Measurements from ENCODE around the gene FFAR1. TPM values are rescaled to one million over a fixed set of nuclear protein-coding genes. Genes with fewer than 3 reads are reported as not detected.

The FFAR1 gene
- total and polyA plus RNA-seq, 2 experiments from 2014 or later = not detected

DNA sequence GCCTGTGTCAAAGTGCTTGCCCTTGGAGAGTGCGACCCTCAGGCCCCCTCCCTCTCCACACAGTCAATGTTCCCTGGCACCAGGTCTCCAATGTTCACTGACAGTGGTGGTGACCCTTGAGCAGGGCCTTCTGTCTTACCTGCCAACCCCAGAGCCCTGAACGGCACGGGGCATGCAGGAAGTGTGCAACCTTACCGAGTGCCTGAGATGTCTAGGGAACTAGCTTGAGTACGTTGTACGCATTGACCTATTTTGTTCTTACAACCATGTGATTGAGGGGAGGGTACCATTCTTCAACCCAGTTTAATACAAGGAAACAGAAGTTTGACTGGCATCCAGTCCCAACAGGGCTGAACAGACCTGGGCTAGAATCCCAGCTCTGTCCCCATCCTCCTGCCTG is 42.5 kb upstream of the FFAR1 start:
- no peak overlapping the region for H2AFZ ChIP-seq
- TF ChIP-seq, protein P1, sequence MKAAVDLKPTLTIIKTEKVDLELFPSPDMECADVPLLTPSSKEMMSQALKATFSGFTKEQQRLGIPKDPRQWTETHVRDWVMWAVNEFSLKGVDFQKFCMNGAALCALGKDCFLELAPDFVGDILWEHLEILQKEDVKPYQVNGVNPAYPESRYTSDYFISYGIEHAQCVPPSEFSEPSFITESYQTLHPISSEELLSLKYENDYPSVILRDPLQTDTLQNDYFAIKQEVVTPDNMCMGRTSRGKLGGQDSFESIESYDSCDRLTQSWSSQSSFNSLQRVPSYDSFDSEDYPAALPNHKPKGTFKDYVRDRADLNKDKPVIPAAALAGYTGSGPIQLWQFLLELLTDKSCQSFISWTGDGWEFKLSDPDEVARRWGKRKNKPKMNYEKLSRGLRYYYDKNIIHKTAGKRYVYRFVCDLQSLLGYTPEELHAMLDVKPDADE (IDR thresholded peaks at IDR 0.05) = no peak
- TF ChIP-seq POLR2AphosphoS5 (IDR thresholded peaks at IDR 0.05; ENCODE audit: low read depth) (no peak), STAT1 (IDR thresholded peaks at IDR 0.05; ENCODE audit: unreplicated experiment) (no peak), EZH2phosphoT487 (IDR thresholded peaks at IDR 0.05; ENCODE audit: unreplicated experiment) (no peak), JUNB (IDR thresholded peaks at IDR 0.05; ENCODE audit: unreplicated experiment) (no peak), CREB1 (CRISPR knock-in tag; IDR thresholded peaks at IDR 0.05; ENCODE audit: low read depth) (no peak), EZH2 (IDR thresholded peaks at IDR 0.05; ENCODE audit: low read depth, unreplicated experiment) (no peak)
- DNase-seq (ENCODE audit: low spot score) (no peak), ATAC-seq (no peak)
- Mint-ChIP-seq H3K4me3 (no peak overlapping the region), H3K36me3 (ENCODE audit: low read depth) (no peaks in the 10 kb centered on the region), H3K4me1 (peaks cover 5% of the 10 kb centered on the region), H3K27me3 (ENCODE audit: insufficient read depth, low read depth, poor library complexity) (peaks cover 10% of the 10 kb centered on the region), H3K9me3 (no peaks in the 10 kb centered on the region; the same call in 2 of the 3 replicates), H3K27ac (peak overlapping the region; percentile 64)
- H3K36me3 ChIP-seq (ENCODE audit: insufficient read depth) = no peaks in the 10 kb centered on the region
- no peaks in the 10 kb centered on the region; the same call in 1 of the 2 replicates for H3K4me1 ChIP-seq (ENCODE audit: insufficient read depth)
- no peaks in the 10 kb centered on the region for H4K20me1 ChIP-seq (replicated peaks; ENCODE audit: insufficient read depth)
- H3K4me2 ChIP-seq = no peak overlapping the region
- no peak overlapping the region for H3K4me3 ChIP-seq
- H3K27me3 ChIP-seq (ENCODE audit: insufficient read depth) = no peaks in the 10 kb centered on the region
- H3K27ac ChIP-seq (ENCODE audit: low read depth) = no peak overlapping the region
- no peaks in the 10 kb centered on the region for H3K79me2 ChIP-seq (replicated peaks; ENCODE audit: insufficient read depth)
- no peaks in the 10 kb centered on the region for H3K9me2 ChIP-seq (ENCODE audit: insufficient read depth)
- H3F3A ChIP-seq (replicated peaks; ENCODE audit: low read depth) = no peaks in the 10 kb centered on the region

DNA sequence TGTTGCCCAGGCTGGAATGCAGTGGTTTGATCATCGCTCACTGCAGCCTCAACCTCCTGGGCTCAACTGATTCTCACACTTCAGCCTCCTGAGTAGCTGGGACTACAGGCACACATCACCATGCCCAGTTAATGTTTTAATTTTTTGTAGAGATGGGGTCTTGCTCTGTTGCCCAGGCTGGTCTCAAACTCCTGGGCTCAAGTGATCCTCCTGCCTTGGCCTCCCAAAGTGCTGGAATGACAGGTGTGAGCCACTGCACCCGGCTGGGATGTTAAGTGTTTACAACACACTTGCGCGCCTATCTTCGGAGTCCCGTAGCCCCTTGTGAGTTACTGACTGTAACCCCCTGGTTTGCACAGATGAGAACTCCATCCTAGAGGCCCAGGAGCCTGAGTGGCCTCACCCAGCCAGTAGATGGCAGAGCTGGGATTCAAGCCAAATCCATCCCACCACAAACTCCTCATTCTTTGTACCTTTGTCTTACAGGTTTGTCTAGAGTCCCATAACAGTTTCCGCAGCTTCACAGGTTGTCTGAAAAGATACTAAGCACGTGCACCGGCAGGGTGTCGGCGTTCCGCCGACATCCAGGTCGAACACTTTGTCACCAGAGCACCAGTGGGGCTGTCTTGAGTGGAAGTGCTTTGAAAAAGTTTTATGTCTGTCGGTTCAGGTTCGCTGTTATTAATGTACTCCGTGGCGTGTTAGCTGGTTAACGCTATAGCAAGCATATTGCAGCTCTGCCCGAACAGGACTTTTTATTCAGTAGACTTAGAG is 41.0 kb upstream of the FFAR1 start:
- no peaks in the 10 kb centered on the region for H3K27me3 ChIP-seq (ENCODE audit: insufficient read depth)
- Mint-ChIP-seq H3K4me1 (peaks cover 5% of the 10 kb centered on the region), H3K9me3 (no peaks in the 10 kb centered on the region; the same call in 2 of the 3 replicates), H3K4me3 (no peak overlapping the region), H3K27ac (peak overlapping the region; percentile 83; the same call in 1 of the 2 replicates), H3K27me3 (ENCODE audit: insufficient read depth, low read depth, poor library complexity) (peaks cover 10% of the 10 kb centered on the region), H3K36me3 (ENCODE audit: low read depth) (no peaks in the 10 kb centered on the region)
- DNase-seq (ENCODE audit: low spot score) (peak; percentile 75), ATAC-seq (peak; percentile 83)
- no peaks in the 10 kb centered on the region for H3K4me1 ChIP-seq (ENCODE audit: insufficient read depth)
- no peaks in the 10 kb centered on the region for H3F3A ChIP-seq (replicated peaks; ENCODE audit: low read depth)
- H3K27ac ChIP-seq (ENCODE audit: low read depth) = no peak overlapping the region
- TF ChIP-seq EZH2phosphoT487 (IDR thresholded peaks at IDR 0.05; ENCODE audit: unreplicated experiment) = no peak
- TF ChIP-seq, protein P2, sequence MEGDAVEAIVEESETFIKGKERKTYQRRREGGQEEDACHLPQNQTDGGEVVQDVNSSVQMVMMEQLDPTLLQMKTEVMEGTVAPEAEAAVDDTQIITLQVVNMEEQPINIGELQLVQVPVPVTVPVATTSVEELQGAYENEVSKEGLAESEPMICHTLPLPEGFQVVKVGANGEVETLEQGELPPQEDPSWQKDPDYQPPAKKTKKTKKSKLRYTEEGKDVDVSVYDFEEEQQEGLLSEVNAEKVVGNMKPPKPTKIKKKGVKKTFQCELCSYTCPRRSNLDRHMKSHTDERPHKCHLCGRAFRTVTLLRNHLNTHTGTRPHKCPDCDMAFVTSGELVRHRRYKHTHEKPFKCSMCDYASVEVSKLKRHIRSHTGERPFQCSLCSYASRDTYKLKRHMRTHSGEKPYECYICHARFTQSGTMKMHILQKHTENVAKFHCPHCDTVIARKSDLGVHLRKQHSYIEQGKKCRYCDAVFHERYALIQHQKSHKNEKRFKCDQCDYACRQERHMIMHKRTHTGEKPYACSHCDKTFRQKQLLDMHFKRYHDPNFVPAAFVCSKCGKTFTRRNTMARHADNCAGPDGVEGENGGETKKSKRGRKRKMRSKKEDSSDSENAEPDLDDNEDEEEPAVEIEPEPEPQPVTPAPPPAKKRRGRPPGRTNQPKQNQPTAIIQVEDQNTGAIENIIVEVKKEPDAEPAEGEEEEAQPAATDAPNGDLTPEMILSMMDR (conservative IDR thresholded peaks at IDR 0.05; ENCODE audit: low read depth in 2 of 2) = peak; percentile 69 to 75
- no peak overlapping the region for H3K4me2 ChIP-seq
- no peaks in the 10 kb centered on the region for H3K9me2 ChIP-seq (ENCODE audit: insufficient read depth)
- no peaks in the 10 kb centered on the region for H3K79me2 ChIP-seq (replicated peaks; ENCODE audit: insufficient read depth)
- no peak overlapping the region for H3K4me3 ChIP-seq
- H2AFZ ChIP-seq = peak overlapping the region; percentile 35; the same call in 1 of the 2 replicates
- H3K36me3 ChIP-seq (ENCODE audit: insufficient read depth) = no peaks in the 10 kb centered on the region
- no peaks in the 10 kb centered on the region for H4K20me1 ChIP-seq (replicated peaks; ENCODE audit: insufficient read depth)
